Activated CD4-positive, alpha-beta T cell treated with anti-CD3 and anti-CD28 coated beads, Interleukin-10, Interleukin-2, amounts not matched to agents 100 ng/mL and 50 ng/mL, durations not matched to agents 16 hours and 8 hours (primary cell): ENCODE data around the gene RNF217.

Experiments used
- DNase-seq: peaks from one replicate; pipeline ENCODE4 v3.0.0-alpha.2; 2020

RNF217 gene

DNA sequence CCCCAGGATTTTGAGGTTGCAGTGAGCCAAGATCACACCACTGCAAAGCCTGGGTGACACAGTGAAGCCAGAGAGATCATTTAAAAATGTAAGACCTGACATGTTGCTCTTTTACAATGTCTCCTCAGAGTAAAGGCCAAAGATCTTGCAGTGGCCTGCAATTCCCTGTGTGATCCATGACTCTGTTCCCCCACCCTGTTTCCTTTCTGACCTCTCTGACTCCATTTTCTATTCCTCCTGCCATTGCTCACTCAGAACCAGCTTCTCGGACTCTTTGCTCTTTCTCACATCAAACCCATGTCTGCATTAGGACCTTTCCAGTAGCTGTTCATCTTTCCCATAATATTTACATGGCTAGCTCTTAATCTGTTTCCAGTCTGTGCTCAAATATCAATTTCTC is 28.8 kb downstream of the RNF217 start:
- DNase-seq: no peak

DNA sequence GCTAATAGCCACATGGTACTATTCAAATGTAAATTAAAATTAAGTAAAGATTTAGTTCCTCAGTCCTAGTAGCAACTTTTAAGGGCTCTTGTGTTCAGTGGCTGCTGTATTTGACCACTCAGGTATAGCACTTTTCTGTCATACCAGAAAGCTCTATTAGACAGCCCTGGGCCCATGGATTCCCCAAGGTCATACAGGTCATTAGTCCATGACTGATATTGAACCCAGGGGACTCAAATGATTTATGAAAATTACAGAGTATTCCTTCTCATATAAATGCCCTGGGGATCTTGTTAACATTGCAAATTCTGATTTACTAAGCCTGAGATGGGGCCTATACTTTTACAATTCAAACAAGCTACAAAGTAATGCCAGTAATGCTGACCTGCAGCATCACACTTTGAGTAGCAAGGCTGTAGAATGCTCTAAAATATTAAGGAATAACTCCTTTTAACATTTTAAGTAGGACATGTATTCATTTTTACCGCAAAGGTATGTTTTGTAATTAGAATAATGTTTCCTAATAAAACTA is 29.6 kb downstream of the RNF217 start:
- DNase-seq: no peak

DNA sequence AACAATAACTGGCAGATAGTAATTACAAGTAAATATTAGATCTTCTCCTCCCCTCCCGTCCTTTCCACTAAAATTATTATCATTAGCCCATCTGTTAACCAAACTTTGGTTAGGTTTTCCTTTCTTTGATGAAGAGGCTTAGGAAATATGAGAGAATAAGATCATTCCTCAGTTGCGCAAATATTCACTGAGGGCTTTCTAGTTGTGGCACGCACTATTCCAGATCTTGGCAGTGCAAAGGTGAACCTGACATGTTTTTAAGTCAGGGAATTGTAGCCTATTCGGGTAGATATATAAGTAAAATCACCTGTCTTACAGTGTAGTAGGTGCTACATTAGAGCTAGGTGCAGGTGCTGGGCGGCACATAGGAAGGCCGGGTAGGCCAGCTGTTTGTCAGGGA is 31.1 kb downstream of the RNF217 start:
- DNase-seq: no peak

DNA sequence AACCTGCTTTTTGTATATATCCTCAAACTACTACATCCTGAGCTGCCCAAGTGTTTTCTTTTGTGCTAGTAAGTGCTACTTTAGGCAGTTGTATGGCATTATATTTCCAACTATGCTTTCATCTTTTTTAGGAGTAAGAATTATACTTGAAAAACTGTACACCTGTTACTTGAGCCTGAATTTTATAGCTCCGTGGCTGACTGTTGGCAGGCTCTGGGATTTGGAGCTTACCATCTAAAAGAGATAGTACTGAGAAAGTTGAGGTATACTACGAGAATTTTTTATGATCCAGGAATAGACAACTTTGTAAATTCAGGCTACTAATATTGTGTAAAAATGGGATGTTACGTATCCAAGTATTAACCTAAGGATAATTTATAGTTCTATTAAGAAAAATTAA is 32.4 kb downstream of the RNF217 start:
- no peak for DNase-seq

DNA sequence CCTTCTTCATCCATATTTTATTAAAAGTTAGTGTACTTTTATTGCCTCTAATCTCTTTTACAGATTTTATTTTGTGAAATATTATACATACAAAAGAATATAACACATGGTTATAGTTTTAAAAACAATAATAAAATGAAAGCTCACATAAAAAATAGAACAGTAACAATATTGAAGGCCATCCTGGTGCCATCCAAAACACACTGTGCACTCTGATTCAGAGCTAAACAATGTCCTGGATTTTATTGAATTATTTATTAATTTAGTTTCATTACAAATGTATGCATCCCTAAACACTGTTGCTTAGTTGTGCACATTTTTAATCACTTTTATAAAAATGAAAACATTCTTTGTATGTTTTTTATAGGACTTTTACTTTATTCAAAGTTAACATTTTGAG is 32.9 kb downstream of the RNF217 start:
- DNase-seq: no peak

DNA sequence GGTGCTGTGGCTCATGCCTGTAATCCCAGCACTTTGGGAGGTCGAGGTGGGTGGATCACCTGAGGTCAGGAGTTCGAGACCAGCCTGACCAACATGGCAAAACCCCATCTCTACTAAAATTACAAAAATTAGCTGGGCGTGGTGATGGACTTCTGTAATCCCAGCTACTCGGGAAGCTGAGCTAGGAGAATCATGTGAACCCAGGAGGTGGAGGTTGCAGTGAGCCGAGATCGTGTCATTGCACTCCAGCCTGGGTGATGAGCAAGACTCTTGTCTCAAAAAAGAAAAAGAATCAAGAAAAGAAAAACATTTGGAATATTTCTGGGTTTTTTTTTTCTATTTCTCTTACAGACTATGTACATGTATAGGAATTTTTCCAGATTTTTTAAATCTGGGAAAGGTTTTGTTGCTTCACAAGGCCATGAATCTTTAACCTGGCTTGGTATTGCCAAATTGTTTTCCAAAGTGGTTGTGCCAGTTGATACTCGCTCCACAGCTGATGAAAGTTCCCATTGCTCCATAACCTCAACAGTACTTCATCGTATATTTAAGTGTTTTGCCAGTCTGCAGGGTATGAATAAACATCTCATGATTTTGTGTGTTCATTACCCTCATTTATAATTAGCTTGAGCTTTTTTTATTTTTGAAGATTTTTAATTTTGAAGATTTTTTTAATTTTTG is 33.5 kb downstream of the RNF217 start:
- no peak for DNase-seq

DNA sequence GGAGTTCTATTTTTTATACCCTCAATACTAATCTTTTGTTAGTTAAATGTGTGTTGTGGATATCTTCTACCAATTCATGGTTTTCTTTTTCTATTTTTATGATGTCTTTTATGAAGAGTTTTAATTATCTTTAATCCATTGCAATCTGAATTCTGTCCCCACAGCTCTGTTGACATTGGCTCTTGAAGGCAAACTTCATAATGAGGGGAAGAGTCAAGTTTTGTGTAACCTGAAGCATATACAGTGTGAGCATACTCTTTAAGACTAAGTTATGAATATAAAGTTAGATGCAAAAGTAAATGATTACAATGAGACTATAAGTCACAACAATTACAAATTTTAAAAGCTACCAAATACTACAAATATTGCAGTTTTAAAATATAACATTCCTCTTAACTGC is 34.2 kb downstream of the RNF217 start:
- DNase-seq: no peak

DNA sequence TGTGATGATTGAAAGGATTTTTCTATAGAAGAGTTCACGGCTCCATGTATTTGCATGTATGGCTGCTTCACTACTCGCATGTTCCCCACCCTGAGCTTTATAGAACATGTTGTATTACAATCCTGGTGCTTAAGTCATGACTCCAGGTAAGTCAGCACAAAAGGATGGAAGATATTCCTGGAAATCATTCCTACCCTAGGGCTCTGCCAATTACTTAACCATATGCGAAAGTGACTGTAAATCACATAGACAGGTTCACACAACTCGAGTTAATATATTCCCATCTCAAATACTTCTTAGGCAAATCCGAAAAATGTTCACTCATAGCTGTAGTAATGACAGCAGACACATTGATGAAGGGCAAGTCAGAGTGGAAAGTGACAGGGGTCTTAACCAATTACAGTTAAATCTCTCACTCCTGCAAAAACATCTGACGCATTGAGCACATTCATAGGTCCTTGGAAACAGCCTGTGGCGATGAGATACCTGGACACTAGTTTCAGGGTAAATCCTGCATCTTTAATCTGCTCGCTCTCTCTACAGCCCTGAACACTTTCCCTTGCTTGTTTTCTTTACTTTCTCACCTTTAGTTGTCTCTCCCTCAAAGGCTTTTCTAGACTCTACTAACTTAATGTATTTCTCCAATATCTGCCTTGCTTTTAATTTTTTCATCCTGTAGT is 35.1 kb downstream of the RNF217 start:
- DNase-seq: no peak

DNA sequence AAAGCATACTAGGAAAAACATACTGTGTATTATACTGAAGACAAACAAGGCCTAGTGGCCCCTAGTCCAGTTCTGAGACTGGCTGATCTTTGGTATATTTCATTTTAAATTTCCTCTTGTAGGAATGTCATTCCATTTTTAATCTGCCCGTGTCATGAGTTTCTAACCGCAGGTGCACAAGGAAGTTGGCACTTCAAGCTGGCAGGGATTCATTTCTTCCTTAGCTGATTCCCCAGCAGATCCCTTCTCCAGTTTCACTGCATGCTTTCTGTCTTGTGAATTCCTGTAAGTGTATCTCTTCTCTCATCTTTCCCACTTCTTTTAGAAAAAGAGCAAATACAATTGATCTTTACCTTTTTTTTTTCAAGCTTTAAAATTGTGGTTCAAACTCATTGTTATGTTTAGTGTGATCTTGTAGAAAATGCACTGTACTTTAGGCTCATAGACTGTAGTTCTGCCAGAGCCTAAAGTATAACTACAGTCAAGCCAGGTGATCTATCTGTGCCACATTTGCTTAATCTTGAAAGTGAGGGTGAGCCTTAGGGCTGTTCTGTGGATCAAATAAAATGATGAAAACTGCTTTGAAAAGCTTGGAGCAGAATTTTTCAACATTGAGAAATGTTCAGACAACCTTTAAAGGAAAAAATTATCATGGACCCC is 37.0 kb downstream of the RNF217 start:
- DNase-seq: no peak

DNA sequence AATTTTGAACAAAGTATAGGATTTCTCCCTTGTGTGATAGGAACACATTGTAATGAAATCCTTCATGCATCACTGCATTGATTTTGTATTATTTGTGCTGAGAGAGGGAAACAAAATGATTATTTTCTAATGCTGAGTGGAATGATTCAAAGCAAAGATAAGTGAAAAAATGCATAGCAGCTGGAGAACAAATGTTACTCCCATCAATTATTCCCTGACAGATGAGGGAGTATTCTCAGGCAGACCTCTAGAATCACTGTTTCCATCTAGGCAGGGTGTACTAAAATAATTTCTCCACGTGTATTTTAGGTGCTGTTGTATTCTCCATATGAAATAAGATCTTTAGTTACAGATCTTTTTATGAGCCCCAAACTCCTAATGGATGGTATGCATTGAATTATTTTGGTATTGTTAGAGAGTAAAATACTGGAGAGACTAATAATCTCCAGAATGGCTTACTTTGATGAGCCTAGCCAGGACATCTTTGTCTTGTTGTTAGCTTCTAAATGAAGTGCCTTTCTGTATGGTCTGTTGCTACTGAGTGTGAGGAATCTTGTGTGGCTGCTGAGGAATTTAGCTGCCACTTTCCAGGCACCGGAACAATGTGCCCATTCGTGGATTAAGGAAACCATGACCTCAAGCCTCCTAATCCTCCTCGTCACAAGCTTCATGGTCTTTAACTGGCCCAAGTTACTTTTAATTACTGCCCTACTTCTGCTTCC is 39.6 kb downstream of the RNF217 start:
- DNase-seq: no peak

DNA sequence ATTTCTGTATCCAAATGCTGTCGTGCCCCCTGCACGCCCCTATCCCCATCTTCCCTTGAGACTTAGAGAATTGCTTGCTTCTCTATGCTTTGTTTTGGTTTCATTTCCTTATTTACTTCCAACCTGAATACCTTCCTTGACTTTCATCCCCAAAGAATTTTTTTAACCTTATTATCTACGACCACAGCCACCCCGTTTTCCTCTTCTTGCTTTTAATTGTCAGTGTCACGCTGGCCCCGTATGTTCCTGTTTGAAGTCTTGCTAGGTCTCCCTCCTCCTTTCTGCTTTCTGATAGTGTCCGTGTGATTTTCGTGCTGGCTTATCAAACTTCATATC is 40.1 kb downstream of the RNF217 start:
- DNase-seq: no peak

DNA sequence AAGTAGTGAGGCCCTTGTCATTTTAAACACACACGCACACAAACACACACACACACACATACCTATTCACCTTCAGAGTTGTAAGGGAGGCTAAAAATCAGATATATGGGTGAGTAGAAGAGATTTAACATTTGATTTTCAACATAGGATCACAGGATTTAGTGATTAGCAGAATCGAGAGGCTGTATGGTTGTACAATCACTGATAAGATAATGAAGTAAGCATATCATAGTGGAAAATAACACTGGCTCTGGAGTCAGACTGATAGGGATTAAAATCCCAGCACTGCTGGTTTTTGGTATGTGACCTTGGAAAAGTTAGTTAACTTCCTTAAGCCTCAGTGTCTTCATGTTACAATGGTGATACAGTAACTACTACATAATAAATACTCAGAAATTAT is 40.8 kb downstream of the RNF217 start:
- DNase-seq: no peak

DNA sequence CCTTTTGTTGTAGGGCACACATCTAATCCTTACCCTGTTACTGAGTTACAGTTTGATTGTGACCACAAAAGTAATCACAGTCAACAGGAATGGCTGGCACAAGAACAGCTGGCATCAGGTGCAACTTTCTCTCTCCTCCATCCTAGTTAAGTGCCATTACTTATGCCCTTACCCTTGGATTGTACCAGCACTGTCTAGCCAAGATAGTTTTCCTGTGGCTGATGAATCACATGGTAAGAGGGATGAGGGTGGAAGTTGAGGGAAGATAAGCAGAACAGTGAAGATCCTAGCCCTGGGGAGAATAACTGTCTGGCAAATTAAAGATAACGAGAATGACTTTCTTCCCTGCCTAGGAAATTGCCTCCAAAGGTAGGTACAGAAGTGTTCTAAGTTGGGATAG is 42.0 kb downstream of the RNF217 start:
- DNase-seq: no peak

DNA sequence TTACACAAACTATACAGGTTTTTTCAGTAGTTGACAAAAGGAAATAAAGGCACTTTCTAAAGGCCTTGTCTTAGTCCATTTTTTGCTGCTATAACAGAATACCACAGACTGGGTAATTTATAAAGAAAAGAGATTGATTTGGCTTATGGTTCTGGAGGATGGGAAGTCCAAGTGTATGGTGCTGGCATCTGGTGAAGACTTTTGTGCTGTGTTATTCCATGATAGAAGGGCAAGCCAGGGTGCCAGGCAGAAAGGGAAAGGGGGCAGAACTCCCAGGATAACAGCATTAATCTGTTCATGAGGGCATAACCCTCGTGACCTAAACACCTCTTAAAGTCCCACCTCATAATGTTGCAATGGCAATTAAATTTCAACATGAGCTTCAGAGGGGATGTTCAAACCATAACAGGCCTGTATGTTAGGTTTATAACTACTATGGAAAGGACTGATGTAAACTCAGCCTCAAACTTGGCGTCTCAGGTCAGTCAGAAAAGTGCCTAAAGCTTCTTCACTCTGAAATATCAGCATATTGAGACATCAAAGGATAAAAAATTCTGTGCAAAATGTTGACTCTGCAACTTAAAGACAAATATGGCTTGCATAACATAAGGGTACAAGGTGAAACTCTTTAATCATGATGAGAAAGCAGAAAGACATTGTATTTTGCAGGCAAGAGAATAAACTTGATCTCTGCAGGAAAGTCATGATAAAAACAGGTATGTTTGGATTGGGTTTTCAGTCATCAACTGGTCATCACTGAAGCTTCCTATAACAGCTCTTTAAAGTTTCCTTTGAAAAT is 42.8 kb downstream of the RNF217 start:
- DNase-seq: no peak

DNA sequence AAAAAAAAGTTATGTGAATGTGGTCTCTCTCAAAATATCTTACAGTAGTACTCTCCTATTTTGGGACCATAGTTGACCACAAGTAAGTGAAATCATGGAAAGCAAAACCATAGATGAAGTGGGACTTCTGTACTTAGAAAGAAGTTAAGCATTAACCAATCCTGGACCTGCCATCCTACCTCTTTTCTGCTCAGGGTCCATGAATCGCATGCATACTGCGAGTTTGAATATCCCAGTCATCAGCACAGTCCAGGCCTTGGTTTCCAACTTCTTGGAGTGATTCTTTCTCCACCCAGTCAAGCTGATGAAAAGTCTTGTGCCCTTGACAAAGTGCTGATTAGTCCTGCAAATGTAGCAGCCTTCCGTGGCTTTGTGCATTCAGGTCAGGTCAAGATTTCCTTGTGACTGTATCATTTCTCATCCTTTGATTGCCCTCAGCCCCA is 46.0 kb downstream of the RNF217 start:
- DNase-seq: no peak

DNA sequence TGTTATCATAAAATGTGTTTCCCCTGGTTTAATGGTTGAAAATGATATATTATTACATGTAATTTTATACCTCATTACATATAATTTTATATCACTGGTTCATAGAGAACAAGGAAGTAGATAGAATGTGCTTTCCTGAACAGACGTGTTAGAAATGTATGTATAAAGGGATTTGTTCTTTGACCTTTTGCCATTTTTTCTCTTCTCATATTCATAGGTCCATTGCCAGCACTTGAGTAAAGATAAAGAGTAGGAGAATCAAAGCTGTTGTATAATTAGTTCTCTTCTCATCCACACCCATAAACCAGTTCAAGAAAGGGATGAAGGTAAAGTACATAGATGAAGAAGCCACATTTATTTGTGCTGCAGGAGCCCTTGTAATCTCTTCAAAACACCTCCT is 46.7 kb downstream of the RNF217 start:
- no peak for DNase-seq

DNA sequence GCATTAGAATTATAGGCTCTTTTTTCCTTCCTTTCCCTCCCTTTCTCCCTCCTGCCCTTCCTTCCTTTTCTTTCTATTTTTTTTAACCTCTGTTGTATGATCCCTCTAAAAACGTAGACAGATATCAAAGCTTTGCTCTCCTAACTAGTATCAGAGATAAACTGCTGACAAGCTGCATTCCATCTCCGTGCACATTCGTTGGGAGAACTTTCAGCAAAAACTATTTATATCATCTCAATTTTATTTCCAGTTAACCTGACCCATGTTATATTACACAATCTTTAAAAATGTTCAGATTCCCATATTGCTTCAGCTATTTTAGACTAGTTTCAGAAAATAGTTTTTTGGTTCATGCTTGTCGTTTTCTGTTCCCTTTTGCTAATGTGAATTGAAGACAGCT is 47.3 kb downstream of the RNF217 start:
- DNase-seq: no peak

DNA sequence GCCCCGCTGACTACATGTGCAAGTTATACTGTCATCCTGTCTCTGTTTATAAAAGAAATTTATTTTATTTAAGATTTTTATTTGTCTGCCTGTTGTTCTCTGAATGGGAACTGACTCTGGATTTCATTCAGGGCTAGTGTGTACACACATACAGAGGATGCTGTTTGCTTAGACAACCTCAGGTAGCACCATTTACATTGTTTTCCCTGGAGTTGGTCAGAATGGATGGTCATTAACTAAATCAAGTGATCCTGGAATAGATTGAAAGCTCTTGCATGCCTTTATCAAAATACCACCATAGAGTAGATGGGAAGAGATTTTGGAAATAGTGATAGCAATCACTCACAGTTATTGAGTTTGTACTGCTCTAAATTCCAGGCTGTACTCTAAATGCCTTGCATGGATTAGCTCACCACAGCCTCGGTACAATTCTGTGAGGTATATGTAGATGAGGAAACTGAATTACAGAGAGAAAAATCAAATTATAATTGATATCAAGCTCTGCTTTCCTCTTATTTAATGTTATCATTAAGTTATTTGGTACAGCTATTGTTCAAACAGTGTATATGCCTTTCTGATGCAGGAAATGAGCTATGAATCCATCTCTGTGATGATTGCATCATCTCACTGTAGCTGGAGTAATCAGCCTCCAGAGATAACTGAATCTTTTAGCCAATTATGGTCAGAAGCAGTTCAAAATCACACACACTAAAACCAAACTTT is 51.9 kb downstream of the RNF217 start:
- peak; percentile 22 for DNase-seq

DNA sequence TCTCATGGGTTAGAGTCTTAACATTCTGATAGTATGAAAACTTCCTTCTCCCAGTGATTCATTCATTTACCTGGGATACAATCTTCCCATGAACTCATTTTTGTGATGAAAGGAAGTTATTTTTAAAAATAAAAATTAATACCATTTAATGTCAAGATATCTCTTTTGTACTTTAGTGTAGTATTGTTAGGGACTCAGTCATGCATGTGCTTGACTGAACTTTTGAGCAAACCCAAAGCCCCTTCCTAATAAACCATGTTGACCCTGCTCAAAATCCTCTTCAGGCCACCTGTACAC is 52.4 kb downstream of the RNF217 start:
- no peak for DNase-seq

DNA sequence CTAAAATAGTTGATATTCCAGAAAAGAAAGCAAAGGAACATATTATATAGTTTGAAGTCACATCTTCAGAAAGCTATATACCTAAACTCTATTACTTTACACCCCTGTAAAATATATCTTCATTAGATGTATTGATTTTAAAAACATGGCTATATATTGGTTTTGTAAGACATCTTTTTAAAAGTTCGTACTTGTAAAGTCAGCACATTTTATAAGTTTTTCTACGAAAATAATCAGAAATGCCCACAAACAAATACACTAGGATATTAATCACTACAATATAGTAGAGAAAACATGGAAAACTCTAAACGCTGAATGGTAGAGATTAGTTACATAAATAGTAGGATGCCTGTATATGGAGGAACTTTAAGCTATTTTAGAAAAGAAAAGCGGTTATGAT is 52.9 kb downstream of the RNF217 start:
- no peak for DNase-seq

DNA sequence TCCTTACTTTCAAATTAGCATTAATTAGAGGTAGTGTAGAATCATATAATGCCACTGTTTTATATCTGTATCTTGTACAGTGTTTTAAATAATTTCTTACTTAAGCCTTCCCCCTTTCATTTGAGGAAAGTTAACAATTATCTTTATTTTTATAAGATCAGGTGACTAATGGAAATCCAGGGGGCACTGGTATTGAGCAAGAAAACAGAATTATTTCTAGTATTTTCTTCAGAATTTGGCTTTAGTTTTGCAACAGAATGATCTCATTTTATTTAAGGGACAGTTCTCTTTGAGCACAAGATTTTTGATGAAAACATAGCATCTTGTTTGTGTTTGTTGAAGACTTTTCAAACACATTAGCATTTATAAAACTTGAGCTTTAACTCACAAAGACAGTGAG is 55.9 kb downstream of the RNF217 start:
- no peak for DNase-seq

DNA sequence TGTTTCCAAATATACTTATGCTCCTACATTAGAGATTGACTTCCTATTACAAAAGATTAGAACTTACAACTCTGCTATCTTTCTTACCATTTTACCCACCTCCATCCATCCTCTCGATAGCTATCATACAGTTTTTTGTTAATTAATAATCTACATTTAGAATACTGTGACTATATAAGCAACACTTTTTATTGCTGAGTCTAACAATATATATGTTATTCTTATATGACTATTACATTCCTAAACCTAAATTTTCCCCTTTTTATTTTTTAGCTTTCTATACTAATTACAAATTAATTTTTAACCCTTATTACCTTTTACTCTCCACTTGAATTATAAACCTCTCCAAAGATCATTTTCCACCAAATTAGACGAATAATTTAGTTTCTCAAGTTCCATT is 57.0 kb downstream of the RNF217 start:
- DNase-seq: no peak
